ENCODE results near the gene CLEC14A.

CLEC14A gene

DNA sequence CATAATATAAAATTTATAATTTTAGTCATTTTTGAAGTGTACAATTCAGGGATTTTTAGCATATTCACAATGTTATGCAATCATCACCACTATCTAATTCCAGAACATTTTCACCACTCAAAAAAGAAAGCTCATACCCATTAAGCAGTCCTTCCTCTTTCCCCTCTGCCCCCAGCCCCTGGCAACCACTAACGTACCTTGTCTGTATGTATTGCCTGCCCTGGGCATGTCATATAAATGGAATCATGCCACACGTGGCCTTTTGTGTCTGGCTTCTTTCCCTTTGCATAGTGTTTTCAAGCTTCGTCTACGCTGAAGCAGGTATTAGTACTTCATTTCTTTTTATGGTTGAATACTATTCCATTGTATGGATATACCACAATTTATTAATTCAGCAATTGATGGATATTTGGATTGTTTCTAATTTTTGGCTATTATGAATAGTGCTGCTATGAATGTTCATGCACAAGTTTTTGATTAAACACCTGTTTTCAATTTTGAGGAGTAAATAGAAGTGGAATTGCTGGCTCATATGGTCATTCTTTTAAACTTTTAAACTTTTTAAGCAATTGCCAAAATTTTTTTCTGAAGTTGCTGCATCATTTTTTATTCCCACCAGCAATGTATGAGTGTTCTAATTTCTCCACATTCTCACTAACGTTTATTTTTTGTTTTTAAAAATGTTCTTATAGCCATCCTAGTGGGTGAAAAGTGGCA lies 49.8 kb downstream of the CLEC14A start:
- DNase-seq: no peak

DNA sequence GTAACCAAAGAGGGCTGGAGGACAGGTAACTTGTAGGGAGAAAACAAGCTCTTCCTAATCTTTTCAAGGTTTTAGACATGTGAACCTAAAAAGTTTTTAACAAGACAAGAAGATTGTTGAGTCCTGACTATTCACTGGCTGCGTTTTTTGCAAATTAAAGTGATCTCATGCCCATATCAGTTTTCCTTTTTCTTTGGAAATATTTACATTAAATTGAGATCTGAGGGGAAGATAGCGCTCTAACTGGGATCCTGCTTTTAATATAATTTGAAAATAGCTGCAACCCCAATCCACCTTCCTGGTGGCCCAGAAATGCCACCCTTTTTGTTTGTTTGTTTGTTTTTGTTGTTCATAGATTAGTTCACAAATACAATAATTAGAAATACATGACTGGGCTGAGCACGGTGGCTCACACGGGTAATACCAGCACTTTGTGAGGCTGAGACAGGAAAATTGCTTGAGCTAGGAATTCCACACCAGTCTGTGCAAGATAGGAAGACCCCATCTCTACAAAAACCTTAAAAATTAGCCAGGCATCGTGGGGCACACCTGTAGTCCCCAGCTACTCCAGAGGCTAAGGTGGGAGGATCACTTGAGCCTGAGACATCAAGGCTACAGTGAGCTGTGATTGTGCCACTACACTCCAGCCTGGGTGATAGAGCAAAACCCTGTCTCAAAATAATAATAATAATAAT lies 50.6 kb downstream of the CLEC14A start:
- no peak for DNase-seq

DNA sequence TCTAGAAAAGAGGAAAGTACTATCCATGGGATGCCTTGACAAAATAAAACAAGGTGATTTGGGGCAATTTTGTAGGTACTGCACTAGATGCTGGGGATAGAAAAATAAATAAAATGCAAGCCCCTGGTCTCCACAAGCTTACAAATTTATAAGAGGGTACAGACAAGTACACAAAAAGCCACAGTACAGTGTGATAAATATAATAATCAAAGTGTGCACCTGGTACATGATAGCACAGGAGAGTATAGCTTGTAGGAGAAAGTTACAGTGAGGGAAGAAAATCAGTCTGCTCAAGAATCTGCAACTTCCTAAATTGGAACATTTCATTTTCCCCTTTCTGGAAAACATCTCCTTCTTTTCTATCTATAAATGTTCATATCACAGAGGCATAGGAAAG lies 51.2 kb downstream of the CLEC14A start:
- DNase-seq: no peak
